HUDEP-2 (cell line): ENCODE results near the gene VMP1.
"Not testable (repeated sequence)": the region's sequence is repeated elsewhere in the genome, so short reads cannot be mapped to it uniquely, and the experiment has no call there.

Experiments used
- DNase-seq, 76 experiments: peaks; one replicate each; lab custom pipeline; 2025; ENCODE audit not compliant: unreplicated experiment in 76 of 76; lab: John Stamatoyannopoulos, UW

The VMP1 gene

GRCh38 chr17:59853168-59853918 is 145.9 kb downstream of the VMP1 start:
- peak in 7 of 76 experiments; percentile 3 to 35 (median 17) for DNase-seq

DNA sequence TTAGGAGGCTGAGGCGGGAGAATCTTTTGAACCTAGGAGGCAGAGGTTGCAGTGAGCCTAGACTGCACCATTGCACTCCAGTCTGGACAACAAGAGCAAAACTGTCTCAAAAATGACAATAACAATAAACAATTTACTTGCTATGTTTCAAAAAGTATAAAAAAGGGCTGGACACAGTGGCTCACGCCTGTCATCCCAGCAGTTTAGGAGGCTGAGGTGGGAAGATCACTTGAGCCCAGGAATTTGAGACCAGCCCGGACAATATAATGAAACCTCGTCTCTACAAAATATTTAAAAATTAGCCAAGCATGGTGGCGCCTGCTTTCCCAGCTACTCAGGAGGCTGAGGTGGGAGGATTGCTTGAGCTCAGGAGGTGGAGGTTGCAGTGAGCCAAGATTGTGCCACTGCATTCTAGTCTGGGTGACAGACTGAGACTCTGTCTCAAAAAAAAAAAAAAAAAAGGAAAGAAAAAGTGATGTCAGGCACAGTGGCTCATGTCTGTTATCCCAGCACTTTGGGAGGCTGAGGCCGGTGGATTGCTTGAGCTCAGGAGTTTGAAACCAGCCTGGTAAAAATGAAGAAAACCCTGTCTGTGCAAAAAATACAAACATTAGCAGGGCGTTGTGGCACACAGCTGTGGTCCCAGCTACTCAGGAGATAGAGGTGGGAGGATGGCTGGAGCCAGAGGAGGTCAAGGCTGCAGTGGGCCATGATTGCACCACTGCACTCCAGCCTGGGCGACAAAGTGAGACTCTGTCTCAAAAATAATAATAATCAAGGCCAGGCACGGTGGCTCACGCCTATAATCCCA is 146.7 kb downstream of the VMP1 start:
- DNase-seq, result not testable (repeated sequence)

GRCh38 chr17:59856859-59857794 is 149.7 kb downstream of the VMP1 start:
- no peak for DNase-seq

DNA sequence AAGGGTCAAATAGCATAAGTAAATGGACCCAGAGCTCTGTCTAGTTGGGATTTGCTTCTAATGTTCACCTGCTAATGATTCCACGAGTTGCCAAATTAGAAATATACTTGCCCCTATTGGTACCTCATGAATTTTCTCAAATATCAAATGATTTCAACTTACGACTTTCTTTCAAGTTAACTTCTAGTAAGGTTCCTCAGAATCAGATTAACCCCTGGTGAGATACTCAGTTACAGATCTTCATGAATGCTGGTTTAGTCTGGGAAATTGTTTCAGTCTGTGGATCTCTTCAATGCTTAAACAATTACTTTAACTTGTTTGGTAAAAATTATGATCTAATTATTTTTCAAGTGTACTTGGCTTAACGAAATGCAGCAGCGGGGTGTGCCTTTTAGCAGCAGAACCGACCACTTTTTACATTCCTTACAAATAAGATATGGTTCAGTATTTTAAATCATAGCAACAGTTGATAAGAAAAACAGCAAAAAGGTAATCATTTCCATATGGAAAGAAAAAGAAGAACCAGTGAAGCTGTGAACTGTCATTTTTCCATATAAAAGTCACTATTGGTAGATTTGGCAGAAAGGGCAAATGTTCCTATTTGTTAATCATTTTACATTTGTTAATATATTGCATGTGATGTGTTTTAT is 150.8 kb downstream of the VMP1 start:
- DNase-seq, result no peak

DNA sequence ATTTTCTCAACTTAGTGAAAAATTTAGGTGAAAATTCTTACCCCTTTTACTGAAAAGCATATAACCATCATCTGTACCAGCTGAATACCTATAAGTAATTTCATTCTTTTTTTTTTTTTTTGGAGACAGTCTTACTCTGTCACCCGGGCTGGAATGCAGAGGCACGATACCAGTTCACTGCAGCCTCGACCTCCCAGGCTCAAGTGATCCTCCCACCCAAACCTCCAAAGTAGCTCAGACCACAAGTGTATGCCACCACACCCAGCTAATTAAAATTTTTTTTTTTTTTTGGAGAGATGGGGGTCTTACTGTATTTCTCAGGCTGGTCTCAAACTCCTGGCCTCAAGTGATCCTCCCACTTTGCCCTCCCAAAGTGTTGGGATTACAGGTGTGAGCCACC is 151.5 kb downstream of the VMP1 start:
- no peak for DNase-seq

GRCh38 chr17:59859444-59860025 is 152.1 kb downstream of the VMP1 start:
- peak in 11 of 76 experiments; percentile 7 to 48 (median 22) for DNase-seq

DNA sequence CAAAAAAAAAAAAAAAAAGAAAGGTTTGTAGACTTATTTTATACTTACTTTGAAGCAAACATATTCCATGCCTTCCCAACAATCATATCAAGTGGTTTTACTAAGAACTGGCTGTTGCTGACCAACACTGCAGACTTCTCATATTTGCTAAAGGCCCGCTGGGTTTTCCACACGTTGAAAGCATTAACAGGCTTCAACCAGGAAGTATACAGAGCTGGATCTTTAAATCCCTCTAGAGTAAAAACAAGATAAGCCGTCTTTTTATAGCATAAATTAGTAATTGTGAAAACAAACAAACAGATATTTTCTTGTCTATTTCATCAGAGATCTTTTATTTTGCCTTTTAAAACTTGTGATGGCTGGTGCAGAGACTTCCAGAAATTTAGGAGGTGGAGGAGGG is 156.2 kb downstream of the VMP1 start:
- no peak for DNase-seq

DNA sequence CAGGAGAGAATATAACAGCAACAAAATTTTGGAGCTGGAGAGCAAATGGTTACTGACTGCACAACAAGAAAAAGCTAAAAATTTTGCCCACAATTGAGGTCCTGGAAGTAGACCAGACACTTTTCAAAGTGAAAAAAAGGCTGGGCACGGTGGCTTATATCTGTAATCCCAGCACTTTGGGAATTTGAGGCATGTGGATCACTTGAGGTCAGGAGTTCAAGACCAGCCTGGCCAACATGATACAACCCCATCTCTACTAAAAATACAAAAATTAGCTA is 162.4 kb downstream of the VMP1 start:
- DNase-seq, result no peak

DNA sequence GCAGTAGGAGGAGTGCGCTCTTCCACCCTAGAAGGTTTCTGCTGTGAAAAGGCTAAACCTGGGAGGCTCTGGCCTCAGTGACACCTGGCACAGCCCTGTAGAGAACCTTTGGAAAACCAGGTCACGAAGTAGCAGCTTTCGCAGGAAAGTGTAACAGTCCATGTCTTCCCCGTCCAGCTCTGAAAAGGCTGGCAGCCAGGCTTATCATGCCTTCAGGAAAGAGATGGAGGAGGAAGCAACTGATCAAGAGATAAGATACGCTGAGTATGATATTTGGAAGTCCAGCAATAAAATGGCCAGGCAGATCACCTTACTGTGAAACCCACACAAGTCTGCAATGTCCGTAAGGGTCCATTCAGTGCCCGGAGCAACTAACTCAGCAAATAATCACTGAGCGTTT is 163.0 kb downstream of the VMP1 start:
- no peak for DNase-seq

- no peak for DNase-seq
Measured at GRCh38 chr17:59872351-59872750, 164.9 kb downstream of the VMP1 start.

DNA sequence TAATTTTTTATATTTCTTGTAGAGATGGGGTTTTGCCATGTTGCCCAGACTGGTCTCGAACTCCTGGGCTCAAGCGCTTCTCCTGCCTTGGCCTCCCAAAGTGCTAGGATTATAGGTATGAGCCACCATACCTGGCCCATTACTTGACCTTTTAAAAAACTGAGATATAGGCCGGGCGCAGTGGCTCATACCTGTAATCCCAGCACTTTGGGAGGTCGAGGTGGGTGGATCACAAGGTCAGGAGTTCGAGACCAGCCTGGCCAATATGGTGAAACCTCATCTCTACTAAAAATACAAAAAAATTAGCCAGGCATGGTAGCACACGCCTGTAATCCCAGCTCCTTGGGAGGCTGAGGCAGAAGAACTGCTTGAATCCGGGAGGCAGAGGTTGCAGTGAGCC is 166.0 kb downstream of the VMP1 start:
- DNase-seq, result not testable (repeated sequence)

DNA sequence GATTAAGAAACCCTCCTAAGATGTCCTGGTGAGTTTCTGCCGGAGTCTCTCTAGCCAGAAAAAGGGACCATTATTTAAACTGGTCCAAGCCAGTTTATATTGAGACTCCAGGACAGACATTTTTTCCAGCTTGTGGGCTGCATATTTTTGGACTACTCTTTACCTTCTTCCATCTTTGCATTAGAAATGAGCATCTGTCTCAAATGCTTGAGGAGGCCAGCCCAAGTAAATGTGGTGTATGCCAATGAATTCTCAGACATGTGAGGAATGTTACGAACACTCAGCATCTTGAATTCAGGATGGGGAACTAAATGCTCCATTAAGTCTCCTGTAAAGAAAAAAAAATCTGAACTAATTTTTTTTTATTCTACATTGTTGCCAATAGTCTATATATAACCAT is 166.9 kb downstream of the VMP1 start:
- DNase-seq, result no peak

- no peak for DNase-seq
Measured at GRCh38 chr17:59876107-59876506, 168.7 kb downstream of the VMP1 start.

GRCh38 chr17:59877965-59878364 is 170.5 kb downstream of the VMP1 start:
- DNase-seq, result no peak

- DNase-seq, result no peak
Measured at GRCh38 chr17:59878624-59879023, 171.2 kb downstream of the VMP1 start.

DNA sequence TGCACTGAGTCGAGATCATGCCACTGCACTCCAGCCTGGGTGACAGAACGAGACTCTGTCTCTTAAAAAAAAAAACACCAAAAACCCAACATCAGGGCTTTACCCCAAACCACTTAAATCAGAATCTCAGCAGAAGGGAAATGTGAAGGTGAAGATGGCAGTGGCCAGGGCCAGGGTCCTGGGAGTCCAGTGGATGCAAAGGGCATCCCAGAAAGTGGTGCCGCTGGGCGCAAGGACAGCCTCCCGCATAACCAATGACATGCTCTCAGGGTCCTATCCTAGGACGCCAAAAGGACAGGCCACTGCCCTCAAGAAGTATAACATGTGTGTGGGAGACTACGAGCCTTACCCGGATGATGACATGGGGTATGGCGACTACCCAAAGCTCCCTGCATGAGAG is 177.4 kb downstream of the VMP1 start:
- no peak for DNase-seq

- DNase-seq, result no peak
Measured at GRCh38 chr17:59888145-59888750, 180.8 kb downstream of the VMP1 start.

GRCh38 chr17:59890720-59891119 is 183.3 kb downstream of the VMP1 start:
- DNase-seq, result peak in 9 of 76 experiments; percentile 0 to 20 (median 7)
